Measurements from ENCODE around the gene USF1.

DNA sequence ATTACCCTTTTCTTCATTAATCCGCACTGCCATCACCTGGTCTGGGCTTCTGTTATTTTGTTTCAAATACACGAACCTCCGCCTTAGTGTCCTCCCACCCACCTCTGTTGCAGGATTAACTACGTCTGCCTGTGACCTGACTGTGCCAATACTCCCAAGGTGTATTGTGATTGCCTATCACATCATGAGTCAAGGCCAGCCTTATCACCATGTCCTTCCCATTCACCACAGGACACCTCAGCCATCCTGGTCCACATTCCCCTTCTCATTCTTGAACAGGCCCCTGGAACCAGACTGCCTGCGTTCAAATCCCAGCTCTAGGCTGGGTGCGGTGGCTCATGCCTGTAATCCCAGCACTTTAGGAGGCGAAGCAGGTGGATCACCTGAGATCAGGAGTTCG is 39.2 kb downstream of the USF1 start:
- no peak for TF ChIP-seq EZH2 (IDR thresholded peaks at IDR 0.05; ENCODE audit: borderline replicate concordance, low read depth, low read length, severe bottlenecking)
- TF ChIP-seq, protein P1, sequence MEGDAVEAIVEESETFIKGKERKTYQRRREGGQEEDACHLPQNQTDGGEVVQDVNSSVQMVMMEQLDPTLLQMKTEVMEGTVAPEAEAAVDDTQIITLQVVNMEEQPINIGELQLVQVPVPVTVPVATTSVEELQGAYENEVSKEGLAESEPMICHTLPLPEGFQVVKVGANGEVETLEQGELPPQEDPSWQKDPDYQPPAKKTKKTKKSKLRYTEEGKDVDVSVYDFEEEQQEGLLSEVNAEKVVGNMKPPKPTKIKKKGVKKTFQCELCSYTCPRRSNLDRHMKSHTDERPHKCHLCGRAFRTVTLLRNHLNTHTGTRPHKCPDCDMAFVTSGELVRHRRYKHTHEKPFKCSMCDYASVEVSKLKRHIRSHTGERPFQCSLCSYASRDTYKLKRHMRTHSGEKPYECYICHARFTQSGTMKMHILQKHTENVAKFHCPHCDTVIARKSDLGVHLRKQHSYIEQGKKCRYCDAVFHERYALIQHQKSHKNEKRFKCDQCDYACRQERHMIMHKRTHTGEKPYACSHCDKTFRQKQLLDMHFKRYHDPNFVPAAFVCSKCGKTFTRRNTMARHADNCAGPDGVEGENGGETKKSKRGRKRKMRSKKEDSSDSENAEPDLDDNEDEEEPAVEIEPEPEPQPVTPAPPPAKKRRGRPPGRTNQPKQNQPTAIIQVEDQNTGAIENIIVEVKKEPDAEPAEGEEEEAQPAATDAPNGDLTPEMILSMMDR (IDR thresholded peaks at IDR 0.05; ENCODE audit: borderline replicate concordance, extremely low read depth, low read length, poor library complexity, severe bottlenecking), result no peak

Data from DND-41 (cell line).